Prostate gland (tissue), 2 donors: ENCODE measurements around the gene FOXJ1. TPM values are rescaled to one million over a fixed set of nuclear protein-coding genes. Genes with fewer than 3 reads are reported as not detected.

Experiments
- DNase-seq: peaks from one replicate; pipeline ENCODE4 v3.0.0-alpha.2; 2019; ENCODE audit warnings: low spot score
- H3K27ac ChIP-seq, 2 donors: fragments of 200-600 bp; sonication (generic); 2 replicates each; pipeline ENCODE4 v1.5.1; 2017 to 2019
- H3K27me3 ChIP-seq: fragments of 200-600 bp; sonication (generic); replicated peaks from 2 replicates; pipeline ENCODE4 v1.5.1; 2019; ENCODE audit not compliant: insufficient read depth
- H3K36me3 ChIP-seq, 2 donors: fragments of 200-600 bp; sonication (generic); 1 replicate in 1 of 2; 2 replicates in 1 of 2; pipeline versions ENCODE4 v1.5.1 to v1.8.1; 2017 to 2019
- H3K4me1 ChIP-seq: fragments of 200-600 bp; sonication (generic); replicated peaks from 2 replicates; pipeline ENCODE4 v1.5.1; 2019
- H3K4me3 ChIP-seq, 2 donors: fragments of 200-600 bp; sonication (generic); 2 replicates each; pipeline ENCODE4 v1.5.1; 2017 to 2019
- H3K9me3 ChIP-seq: fragments of 200-600 bp; sonication (generic); 2 replicates; pipeline ENCODE4 v1.5.1; 2017
- POLR2A ChIP-seq: fragments of 450-650 bp; IDR thresholded peaks from one replicate; pipeline ENCODE4 v1.6.1; 2016; ENCODE audit warnings: antibody characterized with exemption, mild to moderate bottlenecking
- POLR2AphosphoS5 ChIP-seq: sonication (generic); formaldehyde crosslinking; IDR thresholded peaks from one replicate; pipeline ENCODE4 v1.6.1; 2017; ENCODE audit warnings: antibody characterized with exemption
- WGBS: methylation state at CpG from one replicate; pipeline ENCODE4 v1.1.5; 2018; 5-methylcytosine and 5-hydroxymethylcytosine counted together
- intact Hi-C: fragments of 100-400 bp; cut with DNase I; formaldehyde crosslinking; loops from one replicate; pipeline ENCODE4 v1.14.2; 2022
- total RNA-seq, 2 donors: library from RNA; depleted of rRNA; stranded (reverse); fragments of >200 nt; gene quantifications; one replicate each; pipeline ENCODE4 v1.1.0, GENCODE V29; 2016
- TF ChIP-seq, protein P1 (sequence below), 4 experiments: fragments of 200-600 bp in 2 of 4; fragments of 450-650 bp in 2 of 4; sonication (generic) in 2 of 4; IDR thresholded peaks; 1 replicate in 3 of 4; 2 replicates in 1 of 4; pipeline ENCODE4 v1.5.1; 2016 to 2019; ENCODE audit warnings: antibody characterized with exemption in 4 of 4, mild to moderate bottlenecking in 2 of 4, moderate library complexity in 2 of 4

Gene FOXJ1
- total RNA-seq, 2 donors from 2014 or later: 0.55 to 11.2 TPM

DNA sequence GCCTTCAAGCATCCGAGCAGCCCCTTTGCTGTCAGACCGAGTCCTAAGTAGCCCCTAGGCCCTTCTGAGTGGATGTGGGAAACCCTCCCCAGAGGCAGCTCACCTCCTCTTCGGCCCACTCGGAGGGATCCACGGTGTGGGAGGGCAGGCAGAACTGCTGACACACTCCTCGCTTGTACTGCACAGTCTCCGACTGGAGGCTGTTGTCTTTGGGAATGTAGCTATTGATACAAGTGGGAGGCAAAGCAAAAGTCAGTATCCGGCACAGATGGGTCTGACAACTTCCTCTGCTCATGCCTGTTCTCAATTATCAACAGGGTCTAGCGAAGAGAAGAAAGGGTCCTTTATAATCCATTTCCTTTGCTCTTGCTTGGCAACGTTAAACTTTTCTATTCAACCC lies 25.9 kb upstream of the FOXJ1 start:
- DNase-seq: no peak
- Histone ChIP-seq H3K9me3 (no peaks in the 10 kb centered on the region), H3K36me3 (no peaks in the 10 kb centered on the region), H3K27ac (no peak overlapping the region), H3K4me1 (no peaks in the 10 kb centered on the region), H3K27me3 (no peaks in the 10 kb centered on the region), H3K4me3 (no peak overlapping the region)
- intact Hi-C loops: no loop called here
- TF ChIP-seq, protein P1, sequence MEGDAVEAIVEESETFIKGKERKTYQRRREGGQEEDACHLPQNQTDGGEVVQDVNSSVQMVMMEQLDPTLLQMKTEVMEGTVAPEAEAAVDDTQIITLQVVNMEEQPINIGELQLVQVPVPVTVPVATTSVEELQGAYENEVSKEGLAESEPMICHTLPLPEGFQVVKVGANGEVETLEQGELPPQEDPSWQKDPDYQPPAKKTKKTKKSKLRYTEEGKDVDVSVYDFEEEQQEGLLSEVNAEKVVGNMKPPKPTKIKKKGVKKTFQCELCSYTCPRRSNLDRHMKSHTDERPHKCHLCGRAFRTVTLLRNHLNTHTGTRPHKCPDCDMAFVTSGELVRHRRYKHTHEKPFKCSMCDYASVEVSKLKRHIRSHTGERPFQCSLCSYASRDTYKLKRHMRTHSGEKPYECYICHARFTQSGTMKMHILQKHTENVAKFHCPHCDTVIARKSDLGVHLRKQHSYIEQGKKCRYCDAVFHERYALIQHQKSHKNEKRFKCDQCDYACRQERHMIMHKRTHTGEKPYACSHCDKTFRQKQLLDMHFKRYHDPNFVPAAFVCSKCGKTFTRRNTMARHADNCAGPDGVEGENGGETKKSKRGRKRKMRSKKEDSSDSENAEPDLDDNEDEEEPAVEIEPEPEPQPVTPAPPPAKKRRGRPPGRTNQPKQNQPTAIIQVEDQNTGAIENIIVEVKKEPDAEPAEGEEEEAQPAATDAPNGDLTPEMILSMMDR (IDR thresholded peaks at IDR 0.05): no peak
- no peak for TF ChIP-seq POLR2AphosphoS5
- no peak for TF ChIP-seq POLR2A
- WGBS: 81% methylated on average over 10 of the region's 10 CpGs

DNA sequence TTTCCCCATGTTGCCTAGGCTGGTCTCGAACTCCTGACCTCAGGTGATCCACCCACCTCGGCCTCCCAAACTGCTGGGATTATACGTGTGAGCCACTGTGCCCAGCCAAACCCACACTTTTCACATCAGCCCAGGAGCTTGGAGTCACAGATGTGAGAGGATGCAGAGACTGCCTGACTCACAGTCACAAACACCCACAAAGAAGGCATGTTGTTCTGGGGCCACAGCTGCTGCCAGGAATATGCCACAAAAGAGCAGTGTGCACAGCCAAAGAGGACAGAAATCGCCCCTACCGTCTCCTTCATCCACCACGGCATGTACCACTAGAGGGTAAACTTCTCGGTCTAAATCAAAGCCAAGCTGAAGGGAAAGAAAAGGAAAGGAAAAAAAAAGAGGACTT lies 25.1 kb upstream of the FOXJ1 start:
- no peak for TF ChIP-seq POLR2A
- TF ChIP-seq, protein P1 (IDR thresholded peaks at IDR 0.05): no peak
- peak; percentile 11 for TF ChIP-seq POLR2AphosphoS5
- no peak overlapping the region for H3K4me3 ChIP-seq
- no peak overlapping the region for H3K27ac ChIP-seq
- intact Hi-C loops: no loop called here
- H3K9me3 ChIP-seq: no peaks in the 10 kb centered on the region
- DNase-seq: no peak
- H3K4me1 ChIP-seq: peaks cover 4% of the 10 kb centered on the region
- WGBS: 56% methylated on average over 7 of the region's 7 CpGs
- no peaks in the 10 kb centered on the region for H3K36me3 ChIP-seq
- no peaks in the 10 kb centered on the region for H3K27me3 ChIP-seq

DNA sequence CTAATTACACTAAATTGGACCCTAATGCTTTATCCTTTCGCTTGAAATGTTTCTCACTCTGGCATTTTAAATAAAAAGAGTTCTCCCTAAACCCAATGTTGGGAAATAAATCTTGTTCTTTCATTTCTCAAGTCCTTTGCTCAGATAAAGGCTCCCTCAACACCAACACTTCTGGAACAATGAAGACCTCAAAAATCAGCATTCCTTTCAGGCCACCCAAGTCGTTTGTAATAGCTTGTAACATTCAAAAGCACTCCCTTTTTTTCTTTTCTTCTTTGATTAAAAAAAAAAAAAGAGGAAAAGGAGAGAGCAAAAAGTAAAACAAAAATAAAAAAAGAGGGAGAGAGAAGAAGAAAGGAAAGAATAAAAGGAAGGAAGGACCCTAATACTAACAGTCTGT lies 23.3 kb upstream of the FOXJ1 start:
- 57% methylated on average over 2 of the region's 2 CpGs for WGBS
- Histone ChIP-seq H3K4me1 (peaks cover 4% of the 10 kb centered on the region), H3K9me3 (no peaks in the 10 kb centered on the region), H3K4me3 (no peak overlapping the region), H3K27me3 (no peaks in the 10 kb centered on the region), H3K27ac (no peak overlapping the region), H3K36me3 (no peaks in the 10 kb centered on the region)
- intact Hi-C loops: no loop called here
- DNase-seq: no peak
- TF ChIP-seq, protein P1 (IDR thresholded peaks at IDR 0.05): no peak
- TF ChIP-seq POLR2A (no peak), POLR2AphosphoS5 (no peak)

DNA sequence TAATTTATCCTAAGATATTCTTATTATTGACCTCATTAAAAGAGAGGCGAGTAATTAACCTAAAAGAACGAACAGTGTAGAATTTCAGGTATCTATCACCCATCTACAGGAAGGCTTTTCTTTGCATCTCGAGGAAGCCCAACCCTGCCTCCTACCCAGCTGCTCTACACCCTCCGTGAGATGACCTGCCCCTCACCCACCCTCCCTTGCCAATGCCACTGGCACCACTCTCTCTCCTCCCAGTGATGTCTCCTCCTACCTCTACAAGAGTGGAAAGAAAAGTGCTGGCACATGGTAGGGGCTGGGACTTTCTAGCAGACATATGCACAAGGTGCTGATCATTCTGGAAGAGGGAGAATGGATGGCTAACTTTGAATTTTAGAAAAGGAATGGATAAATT lies 22.9 kb upstream of the FOXJ1 start:
- Histone ChIP-seq H3K4me3 (no peak overlapping the region), H3K36me3 (no peaks in the 10 kb centered on the region), H3K27ac (no peak overlapping the region), H3K4me1 (peaks cover 4% of the 10 kb centered on the region), H3K9me3 (no peaks in the 10 kb centered on the region), H3K27me3 (no peaks in the 10 kb centered on the region)
- no peak for DNase-seq
- no peak for TF ChIP-seq POLR2AphosphoS5
- TF ChIP-seq POLR2A: no peak
- TF ChIP-seq, protein P1 (IDR thresholded peaks at IDR 0.05): no peak
- 85% methylated on average over 4 of the region's 4 CpGs for WGBS
- intact Hi-C loops: no loop called here

DNA sequence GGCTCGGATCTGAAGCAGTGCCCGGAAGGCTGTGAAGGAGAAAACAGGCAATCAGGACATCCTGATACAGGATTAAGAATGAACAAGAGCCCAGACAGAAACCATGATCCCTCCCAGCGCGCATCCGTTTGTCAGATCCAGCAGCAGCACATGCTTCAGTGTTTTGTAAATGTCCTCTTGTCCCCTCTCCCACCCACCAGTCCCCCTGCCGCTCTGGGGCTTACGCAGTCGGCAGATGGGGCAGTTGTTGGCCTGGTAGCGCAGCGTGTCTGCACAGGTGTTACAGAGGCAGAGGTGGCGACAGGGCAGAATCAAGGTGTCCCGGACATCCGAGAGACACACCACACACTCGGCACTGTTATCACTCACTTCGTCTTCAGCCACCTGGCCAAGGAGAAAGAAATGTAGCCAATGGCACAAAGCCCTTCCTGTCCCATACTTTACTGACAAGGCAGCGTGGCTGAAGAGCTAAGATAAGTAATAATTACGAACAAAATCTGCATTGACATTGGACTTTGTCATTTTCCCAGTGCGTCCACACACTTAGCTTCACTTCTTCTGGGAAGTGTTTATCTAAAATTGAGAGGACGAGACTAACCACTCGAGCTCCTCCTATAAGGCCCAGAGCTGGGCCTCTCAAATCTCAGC lies 20.7 kb upstream of the FOXJ1 start:
- 75% methylated on average over 20 of the region's 20 CpGs for WGBS
- no peaks in the 10 kb centered on the region for H3K9me3 ChIP-seq
- H3K27ac ChIP-seq: peak overlapping the region; percentile 38 to 41
- no peak overlapping the region for H3K4me3 ChIP-seq
- H3K27me3 ChIP-seq: no peaks in the 10 kb centered on the region
- H3K36me3 ChIP-seq: no peaks in the 10 kb centered on the region
- intact Hi-C loops: no loop called here
- TF ChIP-seq POLR2AphosphoS5 (no peak), POLR2A (no peak)
- TF ChIP-seq, protein P1 (IDR thresholded peaks at IDR 0.05): no peak
- H3K4me1 ChIP-seq: peaks cover 4% of the 10 kb centered on the region
- DNase-seq: no peak
